Measurements from ENCODE around the gene DCLK2. TPM values are rescaled to one million over a fixed set of nuclear protein-coding genes. Genes with fewer than 3 reads are reported as not detected.

Gene DCLK2
- total RNA-seq, 2 experiments from 2014 or later, result not detected

GRCh38 chr4:150072906-150073714 is 5.1 kb upstream of the DCLK2 start:
- POLR2A ChIA-PET, result no interaction called here
- Mint-ChIP-seq H3K27me3 (ENCODE audit: low read depth) (peaks cover 20% of the 10 kb centered on the region), H3K4me3 (no peak overlapping the region), H3K4me1 (ENCODE audit: low read depth) (no peaks in the 10 kb centered on the region), H3K36me3 (ENCODE audit: low read depth) (no peaks in the 10 kb centered on the region), H3K9me3 (ENCODE audit: insufficient read depth) (no peaks in the 10 kb centered on the region), H3K27ac (no peak overlapping the region)
- CTCF ChIA-PET, result no interaction called here
- no peak for ATAC-seq
- no peak for DNase-seq

- ChIA-PET CTCF (no interaction called here), POLR2A (no interaction called here)
- no peaks in the 10 kb centered on the region for H3K4me1 Mint-ChIP-seq (ENCODE audit: low read depth)
- no peaks in the 10 kb centered on the region for H3K9me3 Mint-ChIP-seq (ENCODE audit: insufficient read depth)
- DNase-seq (no peak), ATAC-seq (no peak)
- H3K27me3 Mint-ChIP-seq (ENCODE audit: low read depth), result peaks cover 20% of the 10 kb centered on the region
- no peak overlapping the region for H3K4me3 Mint-ChIP-seq
- H3K36me3 Mint-ChIP-seq (ENCODE audit: low read depth), result no peaks in the 10 kb centered on the region
- H3K27ac Mint-ChIP-seq, result no peak overlapping the region
Observed at GRCh38 chr4:150074064-150074463, 4.2 kb upstream of the DCLK2 start.

- CTCF ChIA-PET, result no interaction called here
- DNase-seq, result no peak
- no peak overlapping the region for H3K27ac Mint-ChIP-seq
Observed at GRCh38 chr4:150078579-150079080, 385 bp downstream of the DCLK2 start.

GRCh38 chr4:150079081-150079581 is 886 bp downstream of the DCLK2 start:
- Mint-ChIP-seq H3K4me1 (ENCODE audit: low read depth) (peaks cover 3% of the 10 kb centered on the region), H3K36me3 (ENCODE audit: low read depth) (no peaks in the 10 kb centered on the region), H3K27me3 (ENCODE audit: low read depth) (peaks cover 39% of the 10 kb centered on the region), H3K9me3 (ENCODE audit: insufficient read depth) (no peaks in the 10 kb centered on the region), H3K27ac (no peak overlapping the region), H3K4me3 (peak overlapping the region; percentile 57)
- DNase-seq (peak; percentile 37), ATAC-seq (peak; percentile 52)
- ChIA-PET POLR2A (interaction anchor here (0.9 kb wide), 1 partner anchor 36 kb away, joined by 3 read pairs; no protein-coding TSS in a partner anchor), CTCF (no interaction called here)

More at GRCh38 chr4:150078579-150079080, 385 bp downstream of the DCLK2 start:
- ATAC-seq, result peak; percentile 54
- Mint-ChIP-seq H3K4me1 (ENCODE audit: low read depth) (peaks cover 3% of the 10 kb centered on the region), H3K36me3 (ENCODE audit: low read depth) (no peaks in the 10 kb centered on the region), H3K4me3 (no peak overlapping the region), H3K27me3 (ENCODE audit: low read depth) (peaks cover 39% of the 10 kb centered on the region), H3K9me3 (ENCODE audit: insufficient read depth) (no peaks in the 10 kb centered on the region)
- POLR2A ChIA-PET, result interaction anchor here (0.9 kb wide), 1 partner anchor 36 kb away, joined by 3 read pairs; no protein-coding TSS in a partner anchor

- no peak overlapping the region for H3K27ac Mint-ChIP-seq
- CTCF ChIA-PET, result no interaction called here
- no peak for DNase-seq
- no peak overlapping the region for H3K4me3 Mint-ChIP-seq
- no peaks in the 10 kb centered on the region for H3K36me3 Mint-ChIP-seq (ENCODE audit: low read depth)
- POLR2A ChIA-PET, result no interaction called here
- peaks cover 3% of the 10 kb centered on the region for H3K4me1 Mint-ChIP-seq (ENCODE audit: low read depth)
- peaks cover 39% of the 10 kb centered on the region for H3K27me3 Mint-ChIP-seq (ENCODE audit: low read depth)
- H3K9me3 Mint-ChIP-seq (ENCODE audit: insufficient read depth), result no peaks in the 10 kb centered on the region
- ATAC-seq, result no peak
Observed at GRCh38 chr4:150080337-150080736, 2.1 kb downstream of the DCLK2 start.

GRCh38 chr4:150080875-150081274 is 2.6 kb downstream of the DCLK2 start:
- H3K36me3 Mint-ChIP-seq (ENCODE audit: low read depth), result no peaks in the 10 kb centered on the region
- no peak for DNase-seq
- no peak overlapping the region for H3K4me3 Mint-ChIP-seq
- H3K27ac Mint-ChIP-seq, result no peak overlapping the region
- ChIA-PET POLR2A (no interaction called here), CTCF (no interaction called here)
- H3K4me1 Mint-ChIP-seq (ENCODE audit: low read depth), result peaks cover 3% of the 10 kb centered on the region
- H3K9me3 Mint-ChIP-seq (ENCODE audit: insufficient read depth), result no peaks in the 10 kb centered on the region
- ATAC-seq, result no peak
- peaks cover 34% of the 10 kb centered on the region for H3K27me3 Mint-ChIP-seq (ENCODE audit: low read depth)

- Mint-ChIP-seq H3K9me3 (ENCODE audit: insufficient read depth) (no peaks in the 10 kb centered on the region), H3K4me1 (ENCODE audit: low read depth) (peaks cover 3% of the 10 kb centered on the region), H3K36me3 (ENCODE audit: low read depth) (no peaks in the 10 kb centered on the region), H3K27me3 (ENCODE audit: low read depth) (peaks cover 30% of the 10 kb centered on the region), H3K4me3 (no peak overlapping the region), H3K27ac (no peak overlapping the region)
- POLR2A ChIA-PET, result no interaction called here
- CTCF ChIA-PET, result no interaction called here
- no peak for DNase-seq
- no peak for ATAC-seq
Observed at GRCh38 chr4:150082241-150082640, 4.0 kb downstream of the DCLK2 start.

GRCh38 chr4:150087006-150087405 is 8.8 kb downstream of the DCLK2 start:
- H3K27ac Mint-ChIP-seq, result no peak overlapping the region
- no peaks in the 10 kb centered on the region for H3K4me1 Mint-ChIP-seq (ENCODE audit: low read depth)
- H3K27me3 Mint-ChIP-seq (ENCODE audit: low read depth), result peaks cover 9% of the 10 kb centered on the region
- DNase-seq (no peak), ATAC-seq (no peak)
- H3K36me3 Mint-ChIP-seq (ENCODE audit: low read depth), result no peaks in the 10 kb centered on the region
- no peaks in the 10 kb centered on the region for H3K9me3 Mint-ChIP-seq (ENCODE audit: insufficient read depth)
- H3K4me3 Mint-ChIP-seq, result no peak overlapping the region
- CTCF ChIA-PET, result no interaction called here
- POLR2A ChIA-PET, result no interaction called here

GRCh38 chr4:150089732-150090131 is 11.5 kb downstream of the DCLK2 start:
- POLR2A ChIA-PET, result no interaction called here
- H3K4me3 Mint-ChIP-seq, result no peak overlapping the region
- DNase-seq (no peak), ATAC-seq (no peak)
- H3K9me3 Mint-ChIP-seq (ENCODE audit: insufficient read depth), result no peaks in the 10 kb centered on the region
- CTCF ChIA-PET, result no interaction called here
- no peak overlapping the region for H3K27ac Mint-ChIP-seq
- peaks cover 2% of the 10 kb centered on the region for H3K27me3 Mint-ChIP-seq (ENCODE audit: low read depth)
- no peaks in the 10 kb centered on the region for H3K36me3 Mint-ChIP-seq (ENCODE audit: low read depth)
- H3K4me1 Mint-ChIP-seq (ENCODE audit: low read depth), result no peaks in the 10 kb centered on the region

- CTCF ChIA-PET, result no interaction called here
- no peaks in the 10 kb centered on the region for H3K27me3 Mint-ChIP-seq (ENCODE audit: low read depth)
- POLR2A ChIA-PET, result no interaction called here
- no peaks in the 10 kb centered on the region for H3K36me3 Mint-ChIP-seq (ENCODE audit: low read depth)
- no peak overlapping the region for H3K4me3 Mint-ChIP-seq
- DNase-seq (no peak), ATAC-seq (no peak)
- H3K4me1 Mint-ChIP-seq (ENCODE audit: low read depth), result no peaks in the 10 kb centered on the region
- no peak overlapping the region for H3K27ac Mint-ChIP-seq
- no peaks in the 10 kb centered on the region for H3K9me3 Mint-ChIP-seq (ENCODE audit: insufficient read depth)
Observed at GRCh38 chr4:150090836-150091235, 12.6 kb downstream of the DCLK2 start.

GRCh38 chr4:150094676-150095075 is 16.4 kb downstream of the DCLK2 start:
- no peak for DNase-seq
- H3K9me3 Mint-ChIP-seq (ENCODE audit: insufficient read depth), result no peaks in the 10 kb centered on the region
- ChIA-PET CTCF (no interaction called here), POLR2A (no interaction called here)
- no peaks in the 10 kb centered on the region for H3K27me3 Mint-ChIP-seq (ENCODE audit: low read depth)
- ATAC-seq, result no peak
- H3K27ac Mint-ChIP-seq, result no peak overlapping the region
- no peak overlapping the region for H3K4me3 Mint-ChIP-seq
- no peaks in the 10 kb centered on the region for H3K4me1 Mint-ChIP-seq (ENCODE audit: low read depth)
- no peaks in the 10 kb centered on the region for H3K36me3 Mint-ChIP-seq (ENCODE audit: low read depth)

GRCh38 chr4:150096625-150097024 is 18.4 kb downstream of the DCLK2 start:
- CTCF ChIA-PET, result no interaction called here

More at GRCh38 chr4:150096625-150097024, 18.4 kb downstream of the DCLK2 start:
- Mint-ChIP-seq H3K4me3 (no peak overlapping the region), H3K36me3 (ENCODE audit: low read depth) (no peaks in the 10 kb centered on the region), H3K4me1 (ENCODE audit: low read depth) (no peaks in the 10 kb centered on the region), H3K9me3 (ENCODE audit: insufficient read depth) (no peaks in the 10 kb centered on the region), H3K27me3 (ENCODE audit: low read depth) (no peaks in the 10 kb centered on the region), H3K27ac (no peak overlapping the region)
- DNase-seq, result no peak
- POLR2A ChIA-PET, result no interaction called here
- ATAC-seq, result no peak
